ENCODE results near the gene HK2. TPM values are rescaled to one million over a fixed set of nuclear protein-coding genes. Genes with fewer than 3 reads are reported as not detected.

HK2 gene
- total and polyA plus RNA-seq, 2 donors (not counting 3 experiments of a cell fraction or from before 2014, with no cell fraction given) = 3.4 to 13.0 TPM

DNA sequence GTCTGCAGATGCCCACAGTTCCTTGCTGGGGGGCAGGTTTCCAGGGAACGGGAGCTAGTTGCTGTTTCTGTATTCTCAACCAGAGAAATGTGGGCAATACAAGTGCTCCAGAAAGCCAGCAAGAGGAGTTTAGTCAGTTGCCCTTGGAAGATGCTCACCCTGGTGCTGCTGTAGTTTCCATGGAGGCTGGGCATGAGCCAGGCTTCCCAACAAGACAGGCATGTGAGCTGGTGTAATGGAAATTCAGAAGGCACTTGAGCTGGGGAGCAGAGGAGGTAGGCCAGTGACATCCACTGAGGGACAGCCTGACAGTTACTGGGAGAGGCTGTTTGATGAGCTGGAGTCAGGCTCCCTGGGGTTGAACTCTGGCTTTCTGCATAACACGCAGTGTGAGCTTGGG, 7.7 kb downstream of the HK2 start:
- Histone ChIP-seq H2AFZ (ENCODE audit: low read depth, low read length) (no peak overlapping the region), H4K20me1 (replicated peaks; ENCODE audit: control insufficient read depth, extremely low read depth, insufficient read depth, low read length) (no peaks in the 10 kb centered on the region), H3K4me3 (replicated peaks in 1 of 3; ENCODE audit: insufficient read depth in 1 of 3, low read depth in 1 of 3, low read length in 3 of 3) (no peak overlapping the region), H3K27me3 (ENCODE audit: control insufficient read depth in 2 of 2, insufficient read depth in 2 of 2, low read length in 2 of 2) (no peaks in the 10 kb centered on the region), H3K4me2 (ENCODE audit: insufficient read depth, low read length) (no peak overlapping the region), H3K9ac (replicated peaks; ENCODE audit: extremely low read depth, insufficient read depth, low read length) (no peak overlapping the region), H3K9me3 (replicated peaks; ENCODE audit: control insufficient read depth, insufficient read depth, low read length) (no peaks in the 10 kb centered on the region), H3K4me1 (ENCODE audit: control insufficient read depth, extremely low read depth, insufficient read depth, low read length) (peaks cover 37% of the 10 kb centered on the region), H3K36me3 (ENCODE audit: control insufficient read depth in 2 of 2, extremely low read depth in 1 of 2, insufficient read depth in 2 of 2, low read length in 2 of 2) (no peaks in the 10 kb centered on the region), H3K79me2 (ENCODE audit: control insufficient read depth, insufficient read depth, low read length) (peaks cover 20% of the 10 kb centered on the region), H3K27ac (ENCODE audit: insufficient read depth, low read depth, low read length) (no peak overlapping the region), H3K9me1 (replicated peaks; ENCODE audit: control insufficient read depth, extremely low read depth, insufficient read depth, low read length) (no peaks in the 10 kb centered on the region)
- DNase-seq (ENCODE audit: low read depth, low spot score) (no peak), FAIRE-seq (no peak)
- no TSS peak for BruUV-seq (replicated peaks)
- POLR2A ChIA-PET = no interaction called here
- intact Hi-C loops (cut with micrococcal nuclease) (loop anchor here (5.0 kb wide), 1 partner anchor 116 kb away; the partner anchor contains the start of gene POLE4), dilution Hi-C loops (cut with MboI; ENCODE audit: extremely low pct_ligation_motif_present, low sequenced_read_pairs) (no loop called here)
- CTCF ChIA-PET = interaction anchor here (1.1 to 1.3 kb wide), 3 partner anchors 15 to 101 kb away, joined by 3 to 4 read pairs (median 3); no protein-coding TSS in a partner anchor
- TF ChIP-seq MYC (IDR thresholded peaks at IDR 0.05; ENCODE audit: low read depth, low read length) (no peak), GATA2 (IDR thresholded peaks at IDR 0.05; ENCODE audit: insufficient read depth, insufficient read length, low read depth, low read length) (no peak), POLR2A (IDR thresholded peaks at IDR 0.05; ENCODE audit: low read depth, low read length) (no peak), JUN (IDR thresholded peaks at IDR 0.05; ENCODE audit: borderline replicate concordance, insufficient read depth, insufficient read length, low read depth) (no peak), FOS (IDR thresholded peaks at IDR 0.05; ENCODE audit: borderline replicate concordance, insufficient read depth, low read length) (no peak), EZH2 (IDR thresholded peaks at IDR 0.05; ENCODE audit: borderline replicate concordance, low read depth, low read length, severe bottlenecking) (no peak)
- TF ChIP-seq, protein P1, sequence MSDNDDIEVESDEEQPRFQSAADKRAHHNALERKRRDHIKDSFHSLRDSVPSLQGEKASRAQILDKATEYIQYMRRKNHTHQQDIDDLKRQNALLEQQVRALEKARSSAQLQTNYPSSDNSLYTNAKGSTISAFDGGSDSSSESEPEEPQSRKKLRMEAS (IDR thresholded peaks at IDR 0.05; ENCODE audit: insufficient read depth, insufficient read length) = no peak

GRCh38 chr2:74843433-74843832, 9.5 kb downstream of the HK2 start:
- Histone ChIP-seq H3K4me2 (ENCODE audit: insufficient read depth, low read length) (peak overlapping the region; percentile 22), H3K4me3 (replicated peaks in 1 of 3; ENCODE audit: insufficient read depth in 1 of 3, low read depth in 1 of 3, low read length in 3 of 3) (no peak overlapping the region), H3K9ac (replicated peaks; ENCODE audit: extremely low read depth, insufficient read depth, low read length) (no peak overlapping the region), H3K36me3 (ENCODE audit: control insufficient read depth in 2 of 2, extremely low read depth in 1 of 2, insufficient read depth in 2 of 2, low read length in 2 of 2) (no peaks in the 10 kb centered on the region), H3K9me3 (replicated peaks; ENCODE audit: control insufficient read depth, insufficient read depth, low read length) (no peaks in the 10 kb centered on the region), H2AFZ (ENCODE audit: low read depth, low read length) (peak overlapping the region; percentile 53), H3K79me2 (ENCODE audit: control insufficient read depth, insufficient read depth, low read length) (peaks cover 13% of the 10 kb centered on the region), H3K27ac (ENCODE audit: insufficient read depth, low read depth, low read length) (peak overlapping the region; percentile 58), H4K20me1 (replicated peaks; ENCODE audit: control insufficient read depth, extremely low read depth, insufficient read depth, low read length) (no peaks in the 10 kb centered on the region), H3K9me1 (replicated peaks; ENCODE audit: control insufficient read depth, extremely low read depth, insufficient read depth, low read length) (no peaks in the 10 kb centered on the region), H3K27me3 (ENCODE audit: control insufficient read depth in 2 of 2, insufficient read depth in 2 of 2, low read length in 2 of 2) (no peaks in the 10 kb centered on the region), H3K4me1 (ENCODE audit: control insufficient read depth, extremely low read depth, insufficient read depth, low read length) (peaks cover 37% of the 10 kb centered on the region)
- dilution Hi-C loops (cut with MboI; ENCODE audit: extremely low pct_ligation_motif_present, low sequenced_read_pairs) (no loop called here), intact Hi-C loops (cut with micrococcal nuclease) (loop anchor here (1.0 to 5.0 kb wide), 2 partner anchors 8 to 114 kb away; partner anchors contain the start of gene POLE4)
- peak; percentile 70 for DNase-seq (ENCODE audit: low read depth, low spot score)
- ChIA-PET CTCF (interaction anchor here (0.7 to 1.2 kb wide), 3 partner anchors 8 to 155 kb away, joined by 3 to 7 read pairs (median 3); partner anchors contain the start of gene HK2), POLR2A (no interaction called here)
- no TSS peak for BruUV-seq (replicated peaks)
- TF ChIP-seq EZH2 (IDR thresholded peaks at IDR 0.05; ENCODE audit: borderline replicate concordance, low read depth, low read length, severe bottlenecking) = no peak
- peak; percentile 80 for TF ChIP-seq FOS (IDR thresholded peaks at IDR 0.05; ENCODE audit: borderline replicate concordance, insufficient read depth, low read length)
- peak; percentile 52 for TF ChIP-seq POLR2AphosphoS5 (IDR thresholded peaks at IDR 0.05; ENCODE audit: insufficient read depth, low read depth, low read length)
- TF ChIP-seq JUN (IDR thresholded peaks at IDR 0.05; ENCODE audit: borderline replicate concordance, insufficient read depth, insufficient read length, low read depth) = peak; percentile 28
- TF ChIP-seq POLR2A (IDR thresholded peaks at IDR 0.05; ENCODE audit: low read depth, low read length) = no peak
- TF ChIP-seq GATA2 (IDR thresholded peaks at IDR 0.05; ENCODE audit: insufficient read depth, insufficient read length, low read depth, low read length) = peak; percentile 89
- TF ChIP-seq, protein P1 (IDR thresholded peaks at IDR 0.05; ENCODE audit: insufficient read depth, insufficient read length) = no peak
- no peak for TF ChIP-seq MYC (IDR thresholded peaks at IDR 0.05; ENCODE audit: low read depth, low read length)
- no peak for TF ChIP-seq CTCF (IDR thresholded peaks at IDR 0.05; ENCODE audit: extremely low read depth in 1 of 2, insufficient read depth in 1 of 2, low read depth in 1 of 2, low read length in 2 of 2)
- FAIRE-seq = peak; percentile 92
